Ramos (cell line): ENCODE data around the gene KIAA1549.

ENCODE experiments used
- in situ Hi-C: fragments of 300-500 bp; cut with MboI; formaldehyde crosslinking; loops from one replicate; pipeline ENCODE4 v1.14.3; 2022; ENCODE audit warnings: low sequenced_read_pairs; ENCODE audit not compliant: unreplicated experiment

Gene KIAA1549

GRCh38 chr7:138866353-138866752 lies 114.8 kb downstream of the KIAA1549 start:
- in situ Hi-C loops: no loop called here

- in situ Hi-C loops: no loop called here
These were observed 115.3 kb downstream of the KIAA1549 start for GRCh38 chr7:138865843-138866242.

GRCh38 chr7:138864667-138865066 lies 116.5 kb downstream of the KIAA1549 start:
- in situ Hi-C loops: no loop called here

- in situ Hi-C loops: no loop called here
These were observed 117.3 kb downstream of the KIAA1549 start for GRCh38 chr7:138863931-138864330.

- in situ Hi-C loops: no loop called here
These were observed 120.1 kb downstream of the KIAA1549 start for GRCh38 chr7:138861051-138861450.

GRCh38 chr7:138857728-138858127 lies 123.5 kb downstream of the KIAA1549 start:
- in situ Hi-C loops: no loop called here

GRCh38 chr7:138854115-138854645 lies 127.0 kb downstream of the KIAA1549 start:
- in situ Hi-C loops: no loop called here

- in situ Hi-C loops: no loop called here
These were observed 127.7 kb downstream of the KIAA1549 start for GRCh38 chr7:138853448-138853847.

- in situ Hi-C loops: no loop called here
These were observed 128.7 kb downstream of the KIAA1549 start for GRCh38 chr7:138852469-138852868.

GRCh38 chr7:138849701-138850100 lies 131.5 kb downstream of the KIAA1549 start:
- in situ Hi-C loops: no loop called here

- in situ Hi-C loops: no loop called here
These were observed 132.9 kb downstream of the KIAA1549 start for GRCh38 chr7:138848056-138848980.

- in situ Hi-C loops: no loop called here
These were observed 135.5 kb downstream of the KIAA1549 start for GRCh38 chr7:138845711-138846110.

GRCh38 chr7:138843632-138844580 lies 137.3 kb downstream of the KIAA1549 start:
- in situ Hi-C loops: no loop called here

- in situ Hi-C loops: no loop called here
These were observed 139.1 kb downstream of the KIAA1549 start for GRCh38 chr7:138842111-138842510.

- in situ Hi-C loops: no loop called here
These were observed 143.0 kb downstream of the KIAA1549 start for GRCh38 chr7:138838166-138838565.

- in situ Hi-C loops: no loop called here
These were observed 143.6 kb downstream of the KIAA1549 start for GRCh38 chr7:138837627-138838026.

- in situ Hi-C loops: no loop called here
These were observed 146.1 kb downstream of the KIAA1549 start for GRCh38 chr7:138835087-138835486.

GRCh38 chr7:138834583-138834982 lies 146.6 kb downstream of the KIAA1549 start:
- in situ Hi-C loops: no loop called here

GRCh38 chr7:138833596-138833995 lies 147.6 kb downstream of the KIAA1549 start:
- in situ Hi-C loops: no loop called here

- in situ Hi-C loops: no loop called here
These were observed 148.2 kb downstream of the KIAA1549 start for GRCh38 chr7:138832966-138833365.

GRCh38 chr7:138829335-138829734 lies 151.9 kb downstream of the KIAA1549 start:
- in situ Hi-C loops: no loop called here
